ENCODE results near the gene RAB31.
"Not testable (repeated sequence)": the region's sequence is repeated elsewhere in the genome, so short reads cannot be mapped to it uniquely, and the experiment has no call there.

RAB31 gene

GRCh38 chr18:9869715-9870430, 161.8 kb downstream of the RAB31 start:
- DNase-seq: no peak

- DNase-seq: no peak
Measured at GRCh38 chr18:9870431-9871008, 162.4 kb downstream of the RAB31 start.

- no peak for DNase-seq
Measured at GRCh38 chr18:9871244-9871746, 163.2 kb downstream of the RAB31 start.

- DNase-seq: no peak
Measured at GRCh38 chr18:9872823-9873222, 164.7 kb downstream of the RAB31 start.

GRCh38 chr18:9874728-9875127, 166.6 kb downstream of the RAB31 start:
- DNase-seq: no peak

GRCh38 chr18:9876212-9876866, 168.2 kb downstream of the RAB31 start:
- DNase-seq: no peak

GRCh38 chr18:9876867-9877654, 169.0 kb downstream of the RAB31 start:
- no peak for DNase-seq

- no peak for DNase-seq
Measured at GRCh38 chr18:9877655-9878014, 169.5 kb downstream of the RAB31 start.

GRCh38 chr18:9878095-9878494, 170.0 kb downstream of the RAB31 start:
- DNase-seq: no peak

GRCh38 chr18:9878783-9879242, 170.7 kb downstream of the RAB31 start:
- no peak for DNase-seq

GRCh38 chr18:9884090-9884489, 176.0 kb downstream of the RAB31 start:
- no peak for DNase-seq

- no peak for DNase-seq
Measured at GRCh38 chr18:9884532-9885140, 176.5 kb downstream of the RAB31 start.

- DNase-seq: no peak
Measured at GRCh38 chr18:9885170-9886004, 177.3 kb downstream of the RAB31 start, which contains the start of gene TXNDC2. Gene TXNDC2, plus strand, starts transcription at chr18:9885973. Its CDS starts 708 bp downstream, at chr18:9886681.

GRCh38 chr18:9886005-9886348, 177.9 kb downstream of the RAB31 start:
- no peak for DNase-seq

- DNase-seq: no peak
Measured at GRCh38 chr18:9887992-9888391, 179.9 kb downstream of the RAB31 start.

GRCh38 chr18:9890196-9890595, 182.1 kb downstream of the RAB31 start:
- DNase-seq: no peak

- DNase-seq: no peak
Measured at GRCh38 chr18:9890957-9891356, 182.9 kb downstream of the RAB31 start.

- DNase-seq: not testable (repeated sequence)
Measured at GRCh38 chr18:9891515-9891914, 183.4 kb downstream of the RAB31 start.

- no peak for DNase-seq
Measured at GRCh38 chr18:9894454-9895068, 186.5 kb downstream of the RAB31 start.

- no peak for DNase-seq
Measured at GRCh38 chr18:9897129-9897528, 189.0 kb downstream of the RAB31 start.

GRCh38 chr18:9897787-9898291, 189.7 kb downstream of the RAB31 start:
- not testable (repeated sequence) for DNase-seq
